DMS153 treated with DMSO at 0.1 percent for 48 hours (cell line): ENCODE measurements around the gene DZIP1L.

Experiments used
- DNase-seq: peaks from one replicate; lab custom pipeline; 2025; ENCODE audit not compliant: unreplicated experiment; lab: John Stamatoyannopoulos, UW

Gene DZIP1L

GRCh38 chr3:138038725-138039462 lies 76.5 kb downstream of the DZIP1L start:
- DNase-seq: no peak

GRCh38 chr3:138036572-138036971 lies 78.8 kb downstream of the DZIP1L start:
- no peak for DNase-seq

- DNase-seq: no peak
Measured at GRCh38 chr3:138034918-138035317, 80.5 kb downstream of the DZIP1L start.

GRCh38 chr3:138033202-138033691 lies 82.2 kb downstream of the DZIP1L start:
- DNase-seq: no peak

GRCh38 chr3:138032567-138032966 lies 82.8 kb downstream of the DZIP1L start:
- no peak for DNase-seq

- DNase-seq: no peak
Measured at GRCh38 chr3:138031536-138031935, 83.9 kb downstream of the DZIP1L start.

- no peak for DNase-seq
Measured at GRCh38 chr3:138030734-138031280, 84.6 kb downstream of the DZIP1L start.

- DNase-seq: no peak
Measured at GRCh38 chr3:138027821-138028220, 87.6 kb downstream of the DZIP1L start.

GRCh38 chr3:138025553-138025952 lies 89.9 kb downstream of the DZIP1L start:
- DNase-seq: no peak

- DNase-seq: no peak
Measured at GRCh38 chr3:138023754-138024153, 91.7 kb downstream of the DZIP1L start.

GRCh38 chr3:138019281-138020069 lies 95.9 kb downstream of the DZIP1L start:
- no peak for DNase-seq

- DNase-seq: no peak
Measured at GRCh38 chr3:138016065-138016464, 99.3 kb downstream of the DZIP1L start.

GRCh38 chr3:138012526-138012925 lies 102.9 kb downstream of the DZIP1L start:
- DNase-seq: no peak
